HL-60 (cell line): ENCODE data around the gene PLA2G5.

Source experiments
- DNase-seq, 2 experiments: peaks; one replicate each; pipeline ENCODE4 v3.0.0-alpha.2; 2010 to 2020; ENCODE audit warnings: low read depth in 1 of 2, low spot score in 1 of 2
- H3K27ac ChIP-seq: fragments of 250-450 bp; sonication (Bioruptor Pico); replicated peaks from 2 replicates; pipeline ENCODE4 v1.5.1; 2020; ENCODE audit warnings: mild to moderate bottlenecking, moderate library complexity
- H3K27me3 ChIP-seq: fragments of 250-450 bp; sonication (Bioruptor Pico); 2 replicates; pipeline ENCODE4 v1.5.1; 2021; ENCODE audit warnings: mild to moderate bottlenecking, moderate library complexity; ENCODE audit not compliant: insufficient read depth, poor library complexity, severe bottlenecking
- H3K4me3 ChIP-seq: replicated peaks from 2 replicates; pipeline ENCODE4 v1.5.1; 2011; ENCODE audit warnings: mild to moderate bottlenecking, control low read depth, low read length; ENCODE audit not compliant: insufficient read depth
- CTCF ChIP-seq: IDR thresholded peaks from one replicate; pipeline ENCODE4 v1.5.1; 2011; ENCODE audit warnings: low read length, control low read depth, inconsistent platforms; ENCODE audit not compliant: insufficient read depth
- GABPA ChIP-seq: IDR thresholded peaks from 2 replicates; pipeline ENCODE4 v1.6.1; 2012; ENCODE audit warnings: low read depth
- POLR2AphosphoS5 ChIP-seq: IDR thresholded peaks from 2 replicates; pipeline ENCODE4 v1.6.1; 2012; ENCODE audit warnings: low read depth
- REST ChIP-seq: IDR thresholded peaks from 2 replicates; pipeline ENCODE4 v1.6.1; 2012; ENCODE audit warnings: low read depth; ENCODE audit not compliant: insufficient replicate concordance
- SPI1 ChIP-seq: IDR thresholded peaks from 2 replicates; pipeline ENCODE4 v1.6.1; 2012; ENCODE audit warnings: low read depth, mild to moderate bottlenecking, borderline replicate concordance

The PLA2G5 gene

GRCh38 chr1:20138961-20139550, 69.1 kb downstream of the PLA2G5 start, which contains the start of gene PLA2G2F:
PLA2G2F (plus strand) TSS chr1:20139323; CDS start chr1:20139428, 105 bp downstream.
- Histone ChIP-seq H3K4me3 (no peak within 1 kb of the TSS), H3K27me3 (no peaks in the 10 kb centered on the region), H3K27ac (no peak within 1 kb of the TSS)
- no peak for TF ChIP-seq REST
- TF ChIP-seq SPI1 = no peak
- TF ChIP-seq GABPA = no peak
- TF ChIP-seq POLR2AphosphoS5 = no peak
- TF ChIP-seq CTCF = no peak
- no peak for DNase-seq

GRCh38 chr1:20139776-20140612, 70.0 kb downstream of the PLA2G5 start:
- Histone ChIP-seq H3K4me3 (no peak overlapping the region), H3K27me3 (no peaks in the 10 kb centered on the region), H3K27ac (no peak overlapping the region)
- DNase-seq = no peak
- TF ChIP-seq SPI1 (no peak), CTCF (no peak), GABPA (no peak)

GRCh38 chr1:20141001-20141400, 71.0 kb downstream of the PLA2G5 start:
- no peak for DNase-seq
- no peak overlapping the region for H3K4me3 ChIP-seq
- TF ChIP-seq GABPA (no peak), REST (no peak), POLR2AphosphoS5 (no peak), SPI1 (no peak), CTCF (no peak)
- H3K27ac ChIP-seq = no peak overlapping the region
- no peaks in the 10 kb centered on the region for H3K27me3 ChIP-seq
